Hematopoietic multipotent progenitor cell treated with erythropoietin and hydrocortisone succinate and interleukin-3 and kit ligand, for 17 days (in vitro differentiated cells): Measurements from ENCODE around the gene GALK1.
"Not testable (repeated sequence)": the region's sequence is repeated elsewhere in the genome, so short reads cannot be mapped to it uniquely, and the experiment has no call there.

Experiments used
- DNase-seq: peaks from one replicate; pipeline ENCODE4 v3.0.0-alpha.2; 2015; ENCODE audit warnings: low spot score

The GALK1 gene

DNA sequence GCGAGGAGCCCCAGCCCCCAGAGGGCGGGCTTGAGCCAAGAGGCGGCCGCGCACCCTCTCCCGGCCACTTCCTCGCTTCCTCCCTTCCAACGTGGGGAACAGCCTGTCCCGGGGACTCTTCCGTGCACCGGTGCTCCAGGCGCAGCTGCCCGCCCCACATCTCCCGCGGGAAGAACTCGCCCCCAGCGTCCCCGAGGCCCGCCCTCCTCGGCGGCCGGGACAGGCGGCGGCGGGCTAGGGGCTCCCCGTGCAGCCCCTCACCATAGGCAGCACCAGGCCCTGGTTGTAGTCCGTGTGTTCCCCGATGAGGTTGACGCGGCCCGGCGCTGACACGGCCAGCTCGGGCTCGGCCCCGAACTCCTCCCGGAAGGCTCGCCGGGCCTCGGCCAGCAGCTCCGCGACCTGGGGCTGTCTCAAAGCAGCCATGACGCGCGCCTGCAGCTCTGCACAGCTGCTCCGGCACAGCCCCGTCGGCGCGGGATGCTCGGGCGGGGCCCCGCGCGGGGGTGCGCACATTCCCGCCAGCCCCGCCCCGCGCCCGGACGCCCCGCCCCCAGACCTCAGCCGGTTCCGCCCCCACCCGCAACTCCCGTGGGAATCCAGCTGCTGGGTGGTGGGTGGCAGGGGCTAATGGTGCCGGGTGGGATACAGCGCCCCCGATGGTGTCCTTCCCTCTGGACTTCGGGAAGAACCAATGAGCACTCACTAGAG, at the start of gene GALK1:
TSS of gene GALK1 (minus strand) at position 482 of the 711 bp plus-strand sequence. CDS start at position 426, 56 bp downstream.
- DNase-seq = peak; percentile 46

DNA sequence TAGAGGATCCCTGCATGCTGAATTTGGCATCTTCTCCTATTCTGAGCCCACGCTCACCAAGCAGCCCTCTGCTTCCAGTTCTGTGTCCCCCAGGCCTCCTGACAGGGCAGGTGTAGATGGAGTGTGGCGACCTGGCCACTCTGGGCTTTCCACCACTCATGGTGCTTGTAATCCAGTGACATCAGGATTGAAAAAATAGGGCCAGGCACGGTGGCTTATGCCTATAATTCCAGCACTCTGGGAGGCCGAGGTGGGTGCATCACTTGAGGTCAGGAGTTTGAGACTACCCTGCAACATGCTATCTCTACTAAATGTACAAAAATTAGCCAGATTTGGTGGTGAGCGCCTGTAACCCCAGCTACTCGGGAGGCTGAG, 49.0 kb upstream of the GALK1 start:
- DNase-seq = no peak

DNA sequence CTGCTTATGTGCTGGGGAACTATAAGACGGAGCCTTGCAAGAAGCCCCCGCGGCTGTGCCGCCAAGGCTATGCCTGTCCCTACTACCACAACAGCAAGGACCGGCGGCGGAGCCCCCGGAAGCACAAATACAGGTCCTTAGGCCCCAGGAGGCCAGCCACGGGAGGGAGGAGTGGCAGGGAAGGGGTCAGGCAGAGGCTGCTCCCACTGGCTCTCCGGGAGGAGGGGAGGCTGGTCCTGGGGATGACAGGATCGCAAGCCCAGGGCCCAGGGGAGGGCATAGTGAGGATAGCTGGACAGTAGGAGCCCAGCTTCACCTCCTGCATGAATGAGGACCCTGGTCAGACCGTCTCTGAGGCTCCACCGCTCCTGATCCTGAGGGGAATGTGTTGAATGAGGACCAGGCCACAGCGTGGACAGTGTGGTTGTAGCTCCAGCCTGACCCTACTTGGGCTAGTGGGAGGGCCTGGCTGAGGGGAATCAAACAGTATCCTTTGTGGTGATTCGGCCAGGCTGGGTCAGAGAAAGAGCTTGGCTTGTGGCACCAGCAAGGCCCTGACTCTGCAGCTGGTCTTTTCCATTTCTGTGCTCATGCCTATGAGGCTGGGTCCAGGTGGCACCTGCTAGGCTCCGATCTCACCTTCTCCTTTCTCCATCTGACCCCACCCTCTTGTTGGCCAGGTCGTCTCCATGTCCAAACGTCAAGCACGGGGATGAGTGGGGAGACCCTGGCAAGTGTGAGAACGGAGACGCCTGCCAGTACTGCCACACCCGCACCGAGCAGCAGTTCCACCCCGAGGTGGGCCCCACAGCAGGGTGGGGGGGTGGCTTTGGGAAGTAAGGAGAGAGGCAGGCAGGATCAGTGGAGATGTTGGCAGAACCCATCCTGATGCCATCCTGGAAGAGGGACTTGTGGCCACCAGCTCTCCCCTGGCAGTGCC, 48.4 kb upstream of the GALK1 start:
- DNase-seq = no peak

DNA sequence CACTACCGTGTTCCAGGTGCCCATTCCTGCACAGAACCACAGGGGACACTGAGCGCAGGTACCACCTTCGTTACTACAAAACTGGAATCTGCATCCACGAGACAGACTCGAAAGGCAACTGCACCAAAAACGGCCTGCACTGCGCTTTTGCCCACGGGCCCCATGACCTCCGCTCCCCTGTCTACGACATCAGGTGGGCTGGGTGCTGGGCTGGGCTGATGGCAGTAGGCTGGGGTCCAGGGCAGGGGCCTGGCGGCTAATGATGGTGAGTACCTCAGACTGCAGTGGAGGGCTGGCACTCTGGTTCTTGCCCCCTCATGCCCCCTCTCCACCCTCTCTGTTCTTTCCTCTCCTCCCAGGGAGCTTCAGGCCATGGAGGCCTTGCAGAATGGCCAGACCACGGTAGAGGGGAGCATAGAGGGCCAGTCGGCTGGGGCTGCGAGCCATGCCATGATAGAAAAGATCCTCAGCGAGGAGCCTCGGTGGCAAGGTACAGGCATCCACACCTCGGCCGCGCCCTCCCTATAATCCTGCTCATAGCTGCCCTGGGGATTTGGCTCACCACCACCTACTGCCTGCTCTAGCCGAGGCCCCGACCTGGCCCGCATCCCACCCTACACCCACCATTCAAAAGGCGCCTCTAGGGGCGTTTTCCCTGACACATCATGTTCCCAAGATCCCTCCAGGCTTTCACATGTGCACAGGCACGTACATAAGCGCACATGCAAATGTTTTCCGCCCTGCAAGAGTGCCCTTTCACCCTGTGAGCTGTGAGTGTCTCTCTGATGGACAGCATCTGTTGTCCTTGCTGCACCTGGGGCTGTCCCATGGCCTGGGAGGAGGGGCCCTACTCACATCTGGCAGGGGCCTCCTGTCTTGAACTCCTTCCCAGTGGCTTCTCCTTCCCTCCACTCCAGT, 47.4 kb upstream of the GALK1 start:
- no peak for DNase-seq

DNA sequence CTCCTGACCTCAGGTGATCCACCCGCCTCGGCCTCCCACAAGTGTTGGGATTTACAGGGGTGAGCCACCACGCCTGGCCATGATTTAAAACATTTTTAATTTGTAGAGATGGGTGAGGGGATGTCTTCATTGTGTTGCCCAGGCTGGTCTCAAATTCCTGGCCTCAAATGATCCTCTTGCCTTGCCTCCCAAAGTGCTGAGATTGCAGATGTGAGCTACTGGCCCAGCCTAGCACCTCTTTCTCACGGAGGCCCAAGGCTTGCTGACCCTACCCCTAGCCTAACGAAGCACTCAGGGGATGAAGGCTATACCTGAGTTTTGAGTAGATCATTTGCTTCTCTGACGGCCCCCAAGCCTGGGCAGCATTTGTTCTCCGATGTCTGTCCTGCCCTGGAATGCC, 46.2 kb upstream of the GALK1 start:
- DNase-seq = no peak

DNA sequence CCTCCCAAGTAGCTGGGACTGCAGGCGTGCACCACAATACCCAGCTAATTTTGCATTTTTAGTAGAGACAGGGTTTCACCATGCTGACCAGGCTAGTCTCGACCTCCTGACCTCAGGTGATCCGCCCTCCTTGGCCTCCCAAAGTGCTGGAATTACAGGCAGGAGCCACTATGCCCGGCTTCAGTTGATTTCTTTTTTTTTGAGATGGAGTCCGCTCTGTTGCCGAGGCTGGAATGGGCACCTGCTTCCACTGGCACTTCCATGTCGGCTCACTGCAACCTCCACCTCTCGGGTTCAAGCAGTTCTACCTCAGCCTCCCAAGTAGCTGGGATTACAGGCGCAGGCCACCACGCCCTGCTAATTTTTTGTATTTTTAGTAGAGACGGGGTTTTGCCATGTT, 45.8 kb upstream of the GALK1 start:
- DNase-seq = not testable (repeated sequence)

DNA sequence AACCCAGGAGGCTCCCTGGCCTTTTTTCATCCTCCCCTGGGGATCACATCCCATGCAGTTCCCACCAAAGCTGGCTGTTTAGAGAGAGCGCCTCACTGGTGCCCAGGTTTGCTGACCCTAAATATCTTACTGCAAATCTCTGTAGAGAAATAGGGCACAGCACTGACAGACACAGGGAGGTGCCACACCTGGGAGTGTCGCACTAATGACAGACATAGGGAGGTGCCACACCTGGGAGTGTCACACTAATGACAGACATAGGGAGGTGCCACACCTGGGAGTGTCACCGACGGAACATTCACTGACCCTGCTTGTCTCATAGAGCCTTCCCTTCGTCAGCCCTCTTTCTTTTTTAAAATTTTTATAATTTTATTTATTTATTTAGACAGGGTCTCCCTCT, 45.2 kb upstream of the GALK1 start:
- no peak for DNase-seq

DNA sequence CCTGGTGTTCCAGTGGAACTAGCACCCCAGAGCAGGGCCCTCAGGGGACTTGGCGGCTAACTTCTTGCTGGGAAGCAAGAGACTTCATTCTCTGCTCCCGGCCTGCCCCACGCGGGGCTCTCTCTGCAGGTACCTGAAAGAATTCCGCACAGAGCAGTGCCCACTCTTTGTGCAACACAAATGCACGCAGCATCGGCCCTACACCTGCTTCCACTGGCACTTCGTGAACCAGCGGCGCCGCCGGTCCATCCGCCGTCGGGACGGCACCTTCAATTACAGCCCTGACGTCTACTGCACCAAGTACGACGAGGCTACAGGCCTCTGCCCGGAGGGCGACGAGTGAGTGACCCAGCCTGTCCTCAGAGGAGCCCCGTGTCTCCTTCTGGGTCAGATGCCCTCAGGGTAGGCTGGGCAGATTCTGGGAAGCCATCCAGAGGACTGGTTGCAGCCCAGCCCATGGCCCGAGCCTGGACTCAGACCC, 44.7 kb upstream of the GALK1 start:
- no peak for DNase-seq

DNA sequence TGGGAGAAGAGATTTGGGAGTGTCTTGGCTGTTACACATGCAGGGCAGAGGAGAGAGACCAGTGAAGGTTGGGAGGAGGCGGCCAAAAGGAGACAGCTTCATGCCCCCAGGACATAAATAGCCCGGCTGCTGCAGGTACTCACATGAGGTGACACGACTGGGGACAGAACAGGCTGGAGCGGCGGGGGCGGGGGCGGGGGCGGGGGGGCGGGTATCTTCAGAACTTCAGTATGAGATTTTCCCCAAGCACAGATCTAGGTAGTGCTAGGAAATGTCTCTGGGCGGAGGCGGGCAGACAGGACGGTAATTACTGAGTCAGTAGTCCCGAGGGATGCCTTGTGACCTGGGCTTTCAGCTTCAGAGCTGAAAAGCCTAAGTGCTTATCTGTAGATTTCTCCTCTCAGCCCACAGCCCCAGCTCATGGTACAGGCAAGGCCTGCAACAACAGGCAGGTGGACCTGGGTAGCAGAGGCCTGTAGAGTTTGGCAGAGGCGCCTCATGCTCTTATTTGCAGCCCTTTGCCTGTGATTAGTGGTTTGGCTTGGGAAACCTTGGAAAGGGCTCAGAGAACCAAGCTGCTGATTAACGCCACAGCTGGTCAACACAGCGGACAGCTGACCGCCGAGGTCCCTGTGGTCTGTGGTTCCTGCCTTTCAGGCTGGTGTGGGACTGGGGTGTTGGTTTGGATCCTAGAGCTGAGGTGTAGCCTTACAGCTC, 44.1 kb upstream of the GALK1 start:
- DNase-seq = no peak

DNA sequence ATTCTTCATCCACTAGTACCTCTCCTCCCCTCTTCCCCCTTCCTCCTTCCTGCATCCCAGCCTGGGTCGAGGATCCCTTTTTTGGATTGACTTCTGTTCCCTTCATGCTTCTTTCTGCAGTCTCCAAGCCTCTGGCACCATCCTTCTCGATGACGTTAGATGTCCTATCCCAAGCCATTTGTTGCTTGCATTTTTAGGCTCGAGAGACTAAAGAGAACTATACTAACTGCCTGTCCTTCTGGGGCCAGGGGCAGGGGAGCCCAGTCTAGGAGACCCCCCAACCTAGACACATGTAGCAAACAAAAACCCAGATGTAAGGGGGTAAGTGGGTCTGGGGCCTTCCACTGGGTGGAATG, 43.5 kb upstream of the GALK1 start:
- DNase-seq = no peak

DNA sequence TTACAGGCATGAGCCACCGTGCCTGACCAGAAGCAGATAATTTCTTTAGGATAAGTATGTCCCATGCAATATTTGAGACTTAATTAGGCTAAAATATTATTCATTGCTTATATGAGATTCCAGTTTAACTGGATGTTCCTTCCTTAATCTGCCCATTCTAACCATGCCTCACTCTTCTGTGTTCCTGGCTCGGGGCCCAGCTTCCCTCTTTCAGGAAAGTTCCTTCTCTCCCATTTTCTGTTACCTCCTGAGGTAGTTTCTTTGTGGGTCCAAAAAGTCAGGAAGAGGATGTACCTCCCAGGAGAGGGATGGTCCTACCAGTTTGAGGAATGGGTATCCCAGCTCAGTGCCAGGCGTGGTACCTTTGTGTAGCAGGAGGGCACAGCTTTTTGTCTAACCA, 42.9 kb upstream of the GALK1 start:
- DNase-seq = no peak

DNA sequence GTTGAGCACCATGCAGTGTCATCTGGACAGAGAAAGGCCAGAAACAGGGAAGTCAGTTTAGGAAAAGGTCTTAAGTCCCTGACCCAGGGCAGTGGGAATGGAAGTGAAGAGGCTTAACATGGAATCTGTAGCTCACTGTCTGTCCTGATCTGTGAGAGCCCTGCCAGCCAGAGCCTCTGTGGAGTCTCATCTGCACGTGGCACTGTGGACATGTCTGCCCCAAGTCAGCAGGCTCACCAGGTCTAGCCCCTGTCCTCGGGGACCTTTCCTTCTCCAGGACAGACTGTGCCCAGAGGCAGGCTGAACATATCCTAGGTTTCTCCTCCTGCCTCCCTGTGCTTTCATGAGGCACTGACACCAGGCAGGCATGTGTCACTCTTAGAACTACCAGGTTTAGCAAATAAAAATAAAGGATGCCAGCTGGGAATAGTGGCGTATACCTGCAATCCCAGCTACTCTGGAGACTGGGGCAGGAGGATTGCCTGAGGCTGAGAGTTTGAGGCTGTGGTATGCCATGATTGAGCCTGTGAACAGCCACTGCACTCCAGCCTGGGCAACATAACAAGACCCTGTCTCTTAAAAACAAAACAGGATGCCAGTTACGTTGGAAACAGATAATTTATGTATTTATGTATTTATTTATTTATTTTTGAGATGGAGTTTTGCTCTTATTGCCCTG, 42.0 kb upstream of the GALK1 start:
- DNase-seq = no peak

DNA sequence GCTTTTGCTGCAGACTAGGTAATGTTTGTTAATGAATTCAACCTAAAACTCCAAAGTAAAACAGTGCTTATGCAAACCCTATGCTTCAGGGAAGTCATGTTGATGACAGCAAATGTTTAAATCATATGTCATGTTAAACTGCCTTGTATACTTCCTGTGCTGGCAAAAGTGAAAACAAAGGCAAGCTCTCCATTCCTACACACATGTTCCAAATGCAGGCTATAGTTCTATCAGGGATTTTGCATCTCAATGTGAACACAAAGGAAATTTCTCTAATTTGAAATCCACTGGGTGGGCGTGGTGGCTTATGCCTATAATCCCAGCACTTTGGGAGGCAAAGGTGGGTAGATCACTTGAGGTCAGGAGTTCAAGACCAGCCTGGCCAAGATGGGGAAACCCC, 38.9 kb upstream of the GALK1 start:
- DNase-seq = no peak

DNA sequence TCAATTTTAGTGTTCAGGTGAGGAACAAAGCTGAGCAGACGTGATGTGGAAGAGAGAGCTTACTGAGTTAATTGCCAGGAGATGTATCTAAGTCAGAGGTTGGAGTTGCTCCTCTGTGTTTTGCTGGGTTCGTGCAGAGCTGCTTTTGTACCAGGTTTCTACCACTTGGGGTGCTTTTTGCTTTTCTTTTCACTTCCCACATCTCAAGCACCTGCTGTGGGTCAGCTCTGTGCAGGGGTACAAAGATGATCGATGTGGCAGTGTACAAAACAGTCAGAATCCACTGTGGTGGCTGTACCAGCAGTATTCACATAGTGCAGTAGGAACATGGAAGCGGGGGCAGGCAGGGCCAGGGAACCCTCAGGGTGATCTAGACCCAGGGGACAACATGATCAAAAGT, 34.4 kb upstream of the GALK1 start:
- no peak for DNase-seq

DNA sequence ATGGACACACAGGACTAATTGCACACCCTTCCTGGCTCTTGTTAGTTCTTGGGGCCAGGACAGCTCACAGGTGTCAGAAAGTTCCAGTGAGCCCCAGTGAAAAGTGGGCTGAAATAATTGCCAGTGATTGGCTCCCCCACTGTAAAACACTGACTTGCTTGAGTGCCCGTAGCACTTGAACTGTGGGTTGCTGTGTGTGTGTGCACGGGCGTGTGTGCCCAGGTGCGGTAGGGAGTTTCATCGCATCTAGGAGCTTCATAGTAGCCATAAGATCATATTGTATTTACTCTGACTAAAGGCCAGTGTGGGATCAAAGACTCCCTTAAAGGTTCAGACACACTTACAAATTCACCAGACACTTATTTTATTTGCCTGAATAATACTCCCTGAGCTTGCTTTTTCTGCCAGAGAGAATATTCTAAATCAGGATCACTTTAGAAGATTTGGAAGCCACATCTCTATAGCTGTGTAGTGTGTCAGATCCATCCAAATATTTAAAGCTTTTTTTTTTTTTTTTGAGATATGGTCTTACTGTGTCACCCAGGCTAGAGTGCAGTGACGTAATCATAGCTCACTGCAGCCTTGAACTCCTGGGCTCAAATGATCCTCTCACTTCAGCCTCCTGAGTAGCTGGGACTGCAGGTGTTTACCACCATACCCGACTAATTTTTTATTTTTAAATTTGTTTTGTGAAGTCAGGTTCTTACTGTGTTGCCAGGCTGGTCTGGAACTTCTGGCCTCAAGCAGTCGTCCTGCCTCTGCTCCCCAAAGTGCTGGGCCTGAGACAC, 31.0 kb upstream of the GALK1 start:
- no peak for DNase-seq

DNA sequence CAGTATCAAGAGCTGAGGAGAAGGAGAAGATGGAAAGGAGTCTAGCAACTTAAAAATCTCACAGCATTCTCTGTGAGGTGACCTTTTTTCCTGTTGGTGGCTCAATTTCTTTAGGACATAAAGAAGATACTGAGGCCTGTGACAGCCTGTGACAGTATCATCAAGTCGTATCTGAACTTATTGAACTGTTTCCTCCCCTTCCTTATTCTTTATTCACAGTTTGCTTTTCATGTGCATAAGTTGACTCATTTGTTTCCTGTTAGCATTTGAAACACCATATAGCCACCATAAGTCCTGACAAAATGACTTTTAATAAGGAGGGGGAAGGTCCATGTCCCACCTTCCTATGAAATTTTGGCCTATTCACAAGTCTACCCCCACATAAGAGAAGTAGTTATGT, 28.5 kb upstream of the GALK1 start:
- DNase-seq = no peak

DNA sequence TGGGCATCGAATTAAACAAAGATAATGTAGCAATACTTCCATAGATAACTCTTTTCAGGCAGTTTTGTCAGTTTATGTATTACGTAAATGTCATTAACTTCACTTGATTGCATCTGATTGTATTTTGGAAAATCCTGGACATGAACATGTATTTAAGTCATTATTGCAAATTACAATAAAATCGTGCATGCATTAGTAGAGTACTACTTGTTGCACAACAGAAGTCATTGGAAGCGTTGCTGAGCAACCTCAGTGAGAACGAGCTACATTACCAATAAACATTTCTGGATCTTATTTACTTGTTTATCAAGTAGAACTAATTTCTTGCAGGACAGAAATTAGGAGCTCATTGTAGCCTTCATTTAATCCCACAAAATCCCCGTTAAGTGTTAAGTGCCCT, 26.3 kb upstream of the GALK1 start:
- DNase-seq = no peak

DNA sequence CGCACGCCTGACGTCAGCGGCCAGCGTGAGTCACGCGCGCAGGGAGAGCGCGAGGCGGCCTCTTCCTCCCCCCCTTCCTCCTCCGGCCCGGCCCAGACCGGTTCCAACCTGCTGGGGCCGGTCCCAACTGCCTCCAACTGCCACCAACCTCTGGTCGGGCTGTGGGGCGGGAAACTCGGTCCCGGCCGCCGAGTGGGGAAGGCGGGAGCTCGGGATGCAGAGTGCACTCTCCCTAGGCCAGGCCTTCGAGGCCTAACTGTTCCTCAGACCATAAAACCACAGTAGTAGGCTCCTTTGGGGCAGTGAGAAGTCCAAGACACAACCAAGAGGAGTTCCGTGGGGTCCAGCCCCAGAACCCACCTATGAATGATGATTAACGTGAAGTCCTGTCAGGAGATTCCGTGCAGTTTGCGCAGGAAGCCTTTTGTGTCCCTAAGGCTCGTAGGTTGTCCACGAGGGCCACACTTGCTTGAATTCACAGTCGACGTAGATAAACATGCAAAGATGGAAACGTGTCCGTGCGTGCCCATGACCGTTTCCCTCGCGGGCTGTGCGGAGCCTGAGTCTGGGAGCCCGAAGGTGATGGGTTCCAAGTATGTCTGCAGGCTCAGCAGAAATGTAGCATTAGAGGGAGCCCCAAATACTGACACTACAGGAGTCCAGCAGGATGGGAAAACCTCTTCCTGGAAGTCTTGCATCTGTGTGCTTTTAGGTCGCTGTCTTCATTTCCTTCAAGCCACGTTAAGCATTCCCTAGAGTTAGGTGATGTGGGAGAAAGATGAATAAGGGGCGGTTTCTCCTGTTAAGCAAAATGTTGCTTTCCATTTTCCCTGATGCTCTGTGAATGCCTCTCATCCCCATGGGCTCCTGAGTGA, 20.3 kb upstream of the GALK1 start:
- no peak for DNase-seq

DNA sequence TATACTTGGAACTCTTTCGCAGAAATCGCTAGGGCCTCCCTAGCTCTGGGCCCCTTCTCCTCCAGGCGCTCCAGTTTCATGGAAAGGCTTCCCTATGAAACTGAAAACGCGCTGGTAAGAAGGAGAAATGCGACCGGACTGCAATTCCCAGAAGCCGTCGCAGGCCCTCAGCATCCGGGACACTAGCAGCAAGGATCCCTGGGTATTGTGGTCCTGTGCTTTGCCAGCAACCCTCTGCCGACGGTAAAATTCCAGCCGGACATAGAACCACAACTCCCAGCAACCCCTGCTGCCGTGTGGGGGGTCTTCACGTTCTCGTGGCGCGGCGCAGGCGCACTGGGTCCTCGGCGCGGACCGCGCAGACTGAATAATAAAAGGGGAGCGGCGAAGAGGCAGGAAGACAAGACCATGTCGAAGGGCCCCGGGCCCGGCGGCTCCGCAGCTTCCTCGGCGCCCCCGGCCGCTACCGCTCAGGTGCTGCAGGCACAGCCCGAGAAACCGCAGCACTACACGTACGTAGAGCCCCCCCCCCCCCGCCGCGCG, 19.6 kb upstream of the GALK1 start, which contains the start of gene UNK:
TSS of gene UNK (plus strand) at position 334 of the 543 bp plus-strand sequence. CDS start at position 409, 75 bp downstream.
- DNase-seq = peak; percentile 99
